Endodermal cell (in vitro differentiated cells): ENCODE data around the gene RPL19. TPM values are rescaled to one million over a fixed set of nuclear protein-coding genes. Genes with fewer than 3 reads are reported as not detected.

Experiments
- DNase-seq: peaks from one replicate; pipeline ENCODE4 v3.0.0-alpha.2; 2017
- H3K27ac ChIP-seq: 2 replicates; pipeline ENCODE4 v1.5.1; 2013; ENCODE audit warnings: mild to moderate bottlenecking, low read depth, low read length, moderate library complexity
- H3K27me3 ChIP-seq: 2 replicates; pipeline ENCODE4 v1.6.1; 2013; ENCODE audit warnings: mild to moderate bottlenecking, low read length, moderate library complexity; ENCODE audit not compliant: insufficient read depth, control insufficient read depth, poor library complexity, severe bottlenecking
- H3K36me3 ChIP-seq: 2 replicates; pipeline ENCODE4 v1.7.0; 2013; ENCODE audit warnings: mild to moderate bottlenecking, low read length, moderate library complexity; ENCODE audit not compliant: control insufficient read depth, insufficient read depth
- H3K4me1 ChIP-seq: one replicate; pipeline ENCODE4 v1.7.0; 2013; ENCODE audit warnings: low read length; ENCODE audit not compliant: control insufficient read depth, insufficient read depth
- H3K4me3 ChIP-seq: 2 replicates; pipeline ENCODE4 v1.5.1; 2013; ENCODE audit warnings: mild to moderate bottlenecking, low read length, moderate library complexity
- H3K9ac ChIP-seq: 2 replicates; pipeline ENCODE4 v1.6.1; 2013; ENCODE audit warnings: mild to moderate bottlenecking, low read length, moderate library complexity; ENCODE audit not compliant: poor library complexity, severe bottlenecking; ENCODE audit errors: extremely low read depth
- H3K9me3 ChIP-seq: 2 replicates; pipeline ENCODE4 v1.6.1; 2013; ENCODE audit warnings: mild to moderate bottlenecking, low read length, moderate library complexity; ENCODE audit not compliant: control insufficient read depth
- H3K27ac Mint-ChIP-seq: 2 replicates; pipeline ENCODE4 v1.8.0; 2020; ENCODE audit warnings: mixed read lengths
- H3K27me3 Mint-ChIP-seq: 2 replicates; pipeline ENCODE4 v1.8.0; 2021; ENCODE audit warnings: mild to moderate bottlenecking, mixed read lengths; ENCODE audit not compliant: insufficient read depth
- H3K36me3 Mint-ChIP-seq: 2 replicates; pipeline ENCODE4 v1.8.0; 2020; ENCODE audit warnings: low read depth, mixed read lengths
- H3K4me1 Mint-ChIP-seq: 2 replicates; pipeline ENCODE4 v1.8.0; 2020; ENCODE audit warnings: mixed read lengths
- H3K4me3 Mint-ChIP-seq: 2 replicates; pipeline ENCODE4 v1.8.0; 2020; ENCODE audit warnings: mild to moderate bottlenecking, moderate library complexity, mixed read lengths
- H3K9me3 Mint-ChIP-seq: 2 replicates; pipeline ENCODE4 v1.8.0; 2020; ENCODE audit warnings: mild to moderate bottlenecking, mixed read lengths
- WGBS, 2 experiments: methylation state at CpG; one replicate each; pipeline versions ENCODE4 v1.1.5 to v1.1.7; 2013; ENCODE audit warnings: missing lambda C conversion rate in 2 of 2, mixed read lengths in 1 of 2; ENCODE audit not compliant: insufficient coverage in 1 of 2, insufficient read length in 1 of 2; 5-methylcytosine and 5-hydroxymethylcytosine counted together
- total RNA-seq, 2 donors: library from RNA; stranded (reverse); fragmentation: NEBNext Ultra II Directional in 1 of 2; extraction: Animal tissue kit (Norgen Biotek cat#: 25700) in 1 of 2; gene quantifications; 2 replicates in 1 of 2; 3 replicates in 1 of 2; pipeline ENCODE4 v1.2.1, GENCODE V29; 2021
- TF ChIP-seq, protein P1 (sequence below): fragments of 200-600 bp; sonication (generic); conservative IDR thresholded peaks from 2 replicates; pipeline ENCODE4 v1.5.0; 2021; ENCODE audit warnings: antibody characterized with exemption, mild to moderate bottlenecking

Gene RPL19
- total RNA-seq, 2 donors from 2014 or later, result 1,782 to 1,829 TPM

DNA sequence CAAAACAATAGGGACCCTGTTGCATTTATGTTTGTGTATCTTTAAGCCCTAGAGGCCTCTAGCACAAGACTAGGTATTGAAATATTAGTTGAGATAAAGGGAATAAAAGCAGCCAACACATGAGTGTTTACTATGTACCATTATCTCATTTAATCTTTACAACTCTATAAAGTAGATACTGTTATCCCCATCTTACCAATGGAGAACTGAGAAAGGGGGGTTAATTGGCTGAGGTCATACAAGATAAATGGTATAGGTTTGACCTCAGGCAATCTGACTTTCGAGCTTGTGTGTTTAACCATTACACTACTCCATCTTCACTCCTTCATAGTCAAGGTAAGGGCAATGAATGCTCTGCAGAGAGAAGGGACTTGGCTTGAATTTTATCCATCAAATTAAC lies 51.9 kb downstream of the RPL19 start:
- Histone ChIP-seq H3K27ac (no peak overlapping the region), H3K9ac (no peak overlapping the region), H3K4me1 (no peaks in the 10 kb centered on the region), H3K4me3 (no peak overlapping the region), H3K9me3 (no peaks in the 10 kb centered on the region), H3K27me3 (no peaks in the 10 kb centered on the region), H3K36me3 (no peaks in the 10 kb centered on the region)
- no peak for DNase-seq
- TF ChIP-seq, protein P1, sequence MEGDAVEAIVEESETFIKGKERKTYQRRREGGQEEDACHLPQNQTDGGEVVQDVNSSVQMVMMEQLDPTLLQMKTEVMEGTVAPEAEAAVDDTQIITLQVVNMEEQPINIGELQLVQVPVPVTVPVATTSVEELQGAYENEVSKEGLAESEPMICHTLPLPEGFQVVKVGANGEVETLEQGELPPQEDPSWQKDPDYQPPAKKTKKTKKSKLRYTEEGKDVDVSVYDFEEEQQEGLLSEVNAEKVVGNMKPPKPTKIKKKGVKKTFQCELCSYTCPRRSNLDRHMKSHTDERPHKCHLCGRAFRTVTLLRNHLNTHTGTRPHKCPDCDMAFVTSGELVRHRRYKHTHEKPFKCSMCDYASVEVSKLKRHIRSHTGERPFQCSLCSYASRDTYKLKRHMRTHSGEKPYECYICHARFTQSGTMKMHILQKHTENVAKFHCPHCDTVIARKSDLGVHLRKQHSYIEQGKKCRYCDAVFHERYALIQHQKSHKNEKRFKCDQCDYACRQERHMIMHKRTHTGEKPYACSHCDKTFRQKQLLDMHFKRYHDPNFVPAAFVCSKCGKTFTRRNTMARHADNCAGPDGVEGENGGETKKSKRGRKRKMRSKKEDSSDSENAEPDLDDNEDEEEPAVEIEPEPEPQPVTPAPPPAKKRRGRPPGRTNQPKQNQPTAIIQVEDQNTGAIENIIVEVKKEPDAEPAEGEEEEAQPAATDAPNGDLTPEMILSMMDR, result no peak
- Mint-ChIP-seq H3K4me1 (peaks cover 10% of the 10 kb centered on the region), H3K27ac (no peak overlapping the region), H3K9me3 (no peaks in the 10 kb centered on the region), H3K4me3 (no peak overlapping the region), H3K27me3 (no peaks in the 10 kb centered on the region), H3K36me3 (peaks cover 15% of the 10 kb centered on the region)
- WGBS, 2 experiments, result no CpG with 5 or more reads among the region's 1 CpG

DNA sequence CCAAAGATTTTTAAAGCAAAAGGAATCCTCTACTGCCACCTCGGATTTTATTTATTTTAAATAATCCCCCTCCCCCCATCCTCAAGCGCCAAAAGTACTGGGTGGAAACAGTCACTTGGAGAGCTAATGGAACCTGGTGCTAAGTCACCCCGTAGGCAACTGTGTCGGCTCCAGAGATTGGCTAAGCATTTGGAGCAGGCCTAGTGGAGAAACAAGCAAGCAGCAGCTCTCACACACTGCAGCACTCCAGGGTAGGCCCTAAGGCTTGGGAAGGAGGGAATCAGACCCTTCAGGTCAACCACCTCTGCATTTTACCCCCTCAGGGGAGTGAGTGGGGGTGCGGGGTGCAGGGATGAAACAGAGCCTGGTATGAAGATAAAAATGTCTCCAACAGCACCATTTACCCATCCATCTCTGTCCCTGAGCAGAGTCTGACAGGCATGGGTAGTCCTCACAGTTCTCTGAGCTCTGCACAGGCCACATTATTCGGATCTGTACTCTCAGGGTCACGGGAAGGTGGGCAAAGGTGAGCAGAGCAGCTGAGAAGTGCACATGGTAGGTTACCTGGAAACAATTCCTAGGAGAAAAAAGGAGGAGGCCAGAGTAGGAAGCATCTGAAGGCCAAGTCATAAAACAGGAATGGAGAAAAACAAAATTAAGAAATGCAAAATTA lies 52.8 kb downstream of the RPL19 start:
- Mint-ChIP-seq H3K9me3 (no peaks in the 10 kb centered on the region), H3K4me1 (peaks cover 5% of the 10 kb centered on the region), H3K27me3 (no peaks in the 10 kb centered on the region), H3K36me3 (peaks cover 20% of the 10 kb centered on the region), H3K4me3 (no peak overlapping the region), H3K27ac (no peak overlapping the region)
- Histone ChIP-seq H3K9me3 (no peaks in the 10 kb centered on the region), H3K9ac (no peak overlapping the region), H3K27ac (no peak overlapping the region), H3K4me1 (no peaks in the 10 kb centered on the region), H3K36me3 (no peaks in the 10 kb centered on the region), H3K4me3 (no peak overlapping the region), H3K27me3 (no peaks in the 10 kb centered on the region)
- TF ChIP-seq, protein P1, result peak; percentile 39
- DNase-seq, result peak; percentile 84
- 83 to 88% methylated on average over 2 to 7 of the region's 7 CpGs for WGBS, 2 experiments

Other genes with a start within 250 kb of the RPL19 start
- not detected for gene FBXO47, start 232.9 kb upstream of the RPL19 start, total RNA-seq
- 1 to 10 TPM; 9.0 TPM for gene PLXDC1, start 48.6 kb upstream of the RPL19 start, total RNA-seq
- gene ARL5C, start 34.1 kb upstream of the RPL19 start, total RNA-seq, result not detected
- gene CACNB1, start 2.6 kb upstream of the RPL19 start, total RNA-seq, result 10 to 100 TPM; 12.2 to 13.2 TPM
- under 1 TPM; 0.35 to 0.46 TPM for gene STAC2, start 25.7 kb downstream of the RPL19 start, total RNA-seq
- 10 to 100 TPM; 15.6 to 18.1 TPM for gene FBXL20, start 201.3 kb downstream of the RPL19 start, total RNA-seq